RWPE2 (cell line): ENCODE data around the gene SEC23B.
"Not testable (repeated sequence)": the region's sequence is repeated elsewhere in the genome, so short reads cannot be mapped to it uniquely, and the experiment has no call there.

Experiments used
- ATAC-seq: fragments of 200-7000 bp; cut with Tn5 transposase; 3 replicates; pipeline ENCODE4 v1.9.1; 2021; ENCODE audit warnings: low read depth
- DNase-seq: peaks from one replicate; pipeline ENCODE4 v3.0.0-alpha.2; 2020; ENCODE audit warnings: low spot score
- H3K27ac ChIP-seq: fragments of 450-650 bp; 2 replicates; pipeline ENCODE4 v1.5.1; 2017; ENCODE audit warnings: mild to moderate bottlenecking; ENCODE audit not compliant: poor library complexity, severe bottlenecking
- H3K27me3 ChIP-seq: fragments of 250-450 bp; sonication (Bioruptor Pico); 2 replicates; pipeline ENCODE4 v1.5.1; 2021; ENCODE audit warnings: mild to moderate bottlenecking, moderate library complexity; ENCODE audit not compliant: insufficient read depth, poor library complexity, severe bottlenecking
- H3K36me3 ChIP-seq: fragments of 250-450 bp; sonication (Bioruptor Pico); 2 replicates; pipeline ENCODE4 v1.5.1; 2020; ENCODE audit warnings: low read depth, mild to moderate bottlenecking, moderate library complexity
- H3K4me1 ChIP-seq: fragments of 250-450 bp; sonication (Bioruptor Pico); 2 replicates; pipeline ENCODE4 v1.5.1; 2021; ENCODE audit warnings: mild to moderate bottlenecking, moderate library complexity; ENCODE audit not compliant: insufficient read depth, poor library complexity, severe bottlenecking
- H3K4me3 ChIP-seq: fragments of 250-450 bp; sonication (Bioruptor Pico); 2 replicates; pipeline ENCODE4 v1.5.1; 2021; ENCODE audit warnings: mild to moderate bottlenecking, moderate library complexity; ENCODE audit not compliant: severe bottlenecking
- H3K9me3 ChIP-seq: fragments of 250-450 bp; sonication (Bioruptor Pico); 2 replicates; pipeline ENCODE4 v1.5.1; 2021; ENCODE audit warnings: mild to moderate bottlenecking, moderate library complexity; ENCODE audit not compliant: severe bottlenecking
- TF ChIP-seq, protein P1 (sequence below): fragments of 450-650 bp; IDR thresholded peaks from one replicate; pipeline ENCODE4 v1.5.1; 2017; ENCODE audit warnings: mild to moderate bottlenecking, moderate library complexity; ENCODE audit not compliant: poor library complexity, severe bottlenecking

Gene SEC23B

DNA sequence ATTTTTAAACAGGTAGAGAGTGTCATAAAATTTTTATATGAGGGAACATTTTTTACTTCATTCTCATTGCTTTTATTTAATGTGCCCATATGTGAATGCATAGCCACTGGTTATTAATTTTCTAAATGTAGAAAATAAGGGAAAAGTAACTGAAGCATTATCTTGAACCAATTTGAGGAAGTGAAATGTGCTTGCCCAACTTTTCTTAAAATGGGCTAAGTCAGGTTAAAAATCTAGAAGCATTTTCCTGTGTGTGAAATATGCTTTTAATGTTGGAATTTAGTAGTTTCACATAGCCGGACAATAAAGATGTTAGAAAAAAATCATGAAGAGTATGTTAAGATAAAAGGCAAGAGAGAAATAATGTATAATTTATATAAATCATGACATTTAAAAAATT is 3.8 kb downstream of the SEC23B start:
- Histone ChIP-seq H3K4me3 (no peak overlapping the region), H3K36me3 (peaks cover 77% of the 10 kb centered on the region), H3K27ac (no peak overlapping the region), H3K4me1 (peaks cover 13% of the 10 kb centered on the region), H3K27me3 (no peaks in the 10 kb centered on the region), H3K9me3 (no peaks in the 10 kb centered on the region)
- TF ChIP-seq, protein P1, sequence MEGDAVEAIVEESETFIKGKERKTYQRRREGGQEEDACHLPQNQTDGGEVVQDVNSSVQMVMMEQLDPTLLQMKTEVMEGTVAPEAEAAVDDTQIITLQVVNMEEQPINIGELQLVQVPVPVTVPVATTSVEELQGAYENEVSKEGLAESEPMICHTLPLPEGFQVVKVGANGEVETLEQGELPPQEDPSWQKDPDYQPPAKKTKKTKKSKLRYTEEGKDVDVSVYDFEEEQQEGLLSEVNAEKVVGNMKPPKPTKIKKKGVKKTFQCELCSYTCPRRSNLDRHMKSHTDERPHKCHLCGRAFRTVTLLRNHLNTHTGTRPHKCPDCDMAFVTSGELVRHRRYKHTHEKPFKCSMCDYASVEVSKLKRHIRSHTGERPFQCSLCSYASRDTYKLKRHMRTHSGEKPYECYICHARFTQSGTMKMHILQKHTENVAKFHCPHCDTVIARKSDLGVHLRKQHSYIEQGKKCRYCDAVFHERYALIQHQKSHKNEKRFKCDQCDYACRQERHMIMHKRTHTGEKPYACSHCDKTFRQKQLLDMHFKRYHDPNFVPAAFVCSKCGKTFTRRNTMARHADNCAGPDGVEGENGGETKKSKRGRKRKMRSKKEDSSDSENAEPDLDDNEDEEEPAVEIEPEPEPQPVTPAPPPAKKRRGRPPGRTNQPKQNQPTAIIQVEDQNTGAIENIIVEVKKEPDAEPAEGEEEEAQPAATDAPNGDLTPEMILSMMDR, result no peak
- DNase-seq (no peak), ATAC-seq (no peak)

DNA sequence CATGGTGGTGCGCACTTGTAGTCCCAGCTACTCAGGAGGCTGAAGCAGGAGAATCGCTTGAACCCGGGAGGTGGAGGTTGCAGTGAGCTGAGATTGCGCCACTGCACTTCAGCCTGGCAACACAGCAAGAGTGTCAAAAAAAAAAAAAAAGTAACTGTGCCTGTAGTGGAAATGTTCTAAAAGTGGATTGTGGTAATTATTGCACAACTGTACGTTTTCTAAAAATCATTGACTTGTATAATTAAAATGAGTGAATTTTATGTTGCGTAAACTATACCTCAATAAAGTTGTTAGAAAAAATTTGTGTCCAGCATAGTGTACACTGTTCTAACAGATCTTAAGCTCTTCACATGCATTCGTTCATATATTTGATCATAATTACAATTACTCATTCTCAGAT is 5.5 kb downstream of the SEC23B start:
- Histone ChIP-seq H3K4me1 (peaks cover 10% of the 10 kb centered on the region), H3K27me3 (no peaks in the 10 kb centered on the region), H3K9me3 (no peaks in the 10 kb centered on the region), H3K36me3 (peaks cover 86% of the 10 kb centered on the region), H3K4me3 (no peak overlapping the region), H3K27ac (no peak overlapping the region)
- ATAC-seq (no peak), DNase-seq (no peak)
- TF ChIP-seq, protein P1, result no peak

DNA sequence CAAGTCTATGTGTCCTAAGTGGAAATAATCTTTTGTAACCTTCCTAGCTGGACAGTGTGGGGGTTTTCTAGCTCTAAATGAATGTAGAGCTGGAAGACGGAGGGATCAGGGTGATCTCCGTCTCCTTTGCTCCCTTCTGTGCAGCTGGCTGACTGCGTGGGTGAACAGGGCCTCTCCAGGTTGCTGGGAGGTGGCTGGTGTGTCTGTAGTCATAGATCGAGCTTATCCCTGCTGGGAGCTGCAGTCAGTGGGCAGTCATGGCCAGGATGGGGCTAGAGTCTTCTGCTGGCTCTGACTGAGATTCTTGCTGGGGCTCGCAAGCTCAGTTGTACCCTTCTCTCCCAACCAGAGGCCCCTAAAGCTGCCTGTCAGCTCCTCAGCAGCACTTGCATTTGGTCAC is 6.4 kb downstream of the SEC23B start:
- no peaks in the 10 kb centered on the region for H3K27me3 ChIP-seq
- DNase-seq (no peak), ATAC-seq (no peak)
- H3K9me3 ChIP-seq, result no peaks in the 10 kb centered on the region
- no peak overlapping the region for H3K27ac ChIP-seq
- peaks cover 82% of the 10 kb centered on the region for H3K36me3 ChIP-seq
- H3K4me1 ChIP-seq, result peaks cover 6% of the 10 kb centered on the region
- no peak overlapping the region for H3K4me3 ChIP-seq
- TF ChIP-seq, protein P1, result no peak

DNA sequence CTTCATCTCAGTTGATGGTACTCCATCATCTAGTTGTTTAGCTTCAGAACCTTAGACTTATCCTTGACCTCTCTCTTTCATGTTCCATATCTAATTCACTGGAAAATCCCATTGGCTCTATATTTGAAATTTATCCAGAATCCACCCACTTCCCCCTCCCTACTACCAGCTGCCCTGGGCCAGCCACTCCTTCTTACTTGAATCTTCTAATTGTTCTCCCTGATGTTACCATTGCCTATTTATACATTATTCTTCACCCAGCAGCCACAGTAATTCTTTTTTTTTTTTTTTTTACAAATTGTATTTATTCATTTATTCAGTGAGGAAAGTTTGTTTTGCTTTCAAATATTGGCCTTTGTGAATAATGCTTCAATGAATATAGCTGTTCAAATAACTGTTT is 8.2 kb downstream of the SEC23B start:
- Histone ChIP-seq H3K27me3 (no peaks in the 10 kb centered on the region), H3K27ac (no peak overlapping the region), H3K9me3 (no peaks in the 10 kb centered on the region), H3K4me3 (no peak overlapping the region), H3K4me1 (peaks cover 6% of the 10 kb centered on the region), H3K36me3 (peaks cover 63% of the 10 kb centered on the region)
- DNase-seq (no peak), ATAC-seq (no peak)
- TF ChIP-seq, protein P1, result no peak

DNA sequence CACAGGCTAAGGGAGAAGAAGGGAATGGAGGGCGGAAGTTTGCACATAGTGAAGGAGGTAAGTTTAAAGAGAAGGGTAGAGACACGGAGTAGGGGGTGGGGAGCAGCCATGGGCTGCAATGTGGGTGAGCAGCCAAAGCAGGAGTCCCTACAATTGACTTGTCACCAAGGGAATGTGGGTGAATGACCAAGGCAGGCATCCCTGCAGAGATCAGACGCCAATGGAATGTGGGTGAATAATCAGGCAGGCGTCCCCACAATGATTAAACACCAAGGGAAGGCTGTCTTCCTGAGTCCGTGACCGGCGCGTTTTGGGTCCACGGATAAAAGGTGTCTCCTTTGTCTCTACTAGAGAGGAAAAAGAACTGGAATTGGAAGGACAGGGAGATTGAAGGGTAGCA is 14.3 kb downstream of the SEC23B start:
- H3K4me1 ChIP-seq, result peaks cover 15% of the 10 kb centered on the region
- H3K36me3 ChIP-seq, result peaks cover 38% of the 10 kb centered on the region
- ATAC-seq, H3K27me3 ChIP-seq, DNase-seq, H3K4me3 ChIP-seq, H3K9me3 ChIP-seq: not testable (repeated sequence)
- H3K27ac ChIP-seq, result peak overlapping the region; percentile 86

DNA sequence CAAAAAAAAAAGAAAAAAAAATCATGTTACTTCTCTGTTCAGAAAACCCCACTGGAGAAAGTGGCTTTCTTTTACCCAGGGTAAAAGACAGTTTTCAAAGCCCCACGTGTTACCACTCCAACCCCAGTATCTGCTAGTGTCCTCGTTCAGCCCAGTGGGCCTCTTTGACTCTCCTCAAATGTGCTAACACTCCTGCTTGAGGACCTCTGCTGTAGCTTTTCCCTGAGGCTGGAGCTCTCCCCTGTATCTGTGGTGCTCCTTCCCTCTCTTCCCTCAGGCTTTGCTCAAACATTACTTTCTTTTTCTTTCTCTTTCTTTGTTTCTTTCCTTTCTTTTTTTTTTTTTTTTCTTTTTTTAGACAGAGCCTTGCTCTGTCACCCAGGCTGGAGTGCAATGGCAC is 15.3 kb downstream of the SEC23B start:
- TF ChIP-seq, protein P1, result no peak
- no peak overlapping the region for H3K4me3 ChIP-seq
- H3K27me3 ChIP-seq, result no peaks in the 10 kb centered on the region
- DNase-seq, result no peak
- ATAC-seq, result no peak
- H3K36me3 ChIP-seq, result peaks cover 44% of the 10 kb centered on the region
- peak overlapping the region; percentile 86 for H3K27ac ChIP-seq
- no peaks in the 10 kb centered on the region for H3K9me3 ChIP-seq
- H3K4me1 ChIP-seq, result peaks cover 15% of the 10 kb centered on the region
